PFSK-1 (cell line): Measurements from ENCODE around the gene FKBP10.

Experiments
- POLR2AphosphoS5 ChIP-seq: IDR thresholded peaks from 2 replicates; pipeline ENCODE4 v1.6.1; 2012; ENCODE audit warnings: low read depth, mild to moderate bottlenecking, control low read depth, low read length, moderate library complexity
- TAF1 ChIP-seq: IDR thresholded peaks from 2 replicates; pipeline ENCODE4 v1.6.1; 2012; ENCODE audit warnings: low read length, control low read depth, borderline replicate concordance; ENCODE audit not compliant: insufficient read depth
- TF ChIP-seq, protein P1 (sequence below), 2 experiments: IDR thresholded peaks; 2 replicates each; pipeline versions ENCODE4 v1.6.1 to v1.8.0; 2011 to 2012; ENCODE audit warnings: low read depth in 2 of 2, low read length in 2 of 2, control low read depth in 1 of 2, inconsistent platforms in 1 of 2, mild to moderate bottlenecking in 1 of 2, moderate library complexity in 1 of 2; ENCODE audit not compliant: insufficient read depth in 1 of 2

DNA sequence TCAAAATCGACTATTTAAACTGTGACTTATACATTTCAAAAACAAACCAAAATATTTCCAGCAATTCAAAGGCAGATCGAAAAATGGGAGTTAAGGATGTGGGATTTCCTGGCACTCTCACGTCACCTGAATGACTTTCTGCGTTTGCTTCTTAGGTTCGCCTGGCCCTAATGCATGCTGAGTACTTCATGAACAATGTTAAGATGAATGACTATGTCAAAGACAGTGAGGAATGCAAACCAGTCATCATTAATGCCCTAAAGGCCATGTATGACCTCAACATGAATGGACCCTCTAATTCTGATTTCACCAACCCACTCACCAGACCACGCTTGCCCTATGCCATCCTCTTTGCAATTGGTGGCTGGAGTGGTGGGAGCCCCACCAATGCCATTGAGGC lies 32.2 kb downstream of the FKBP10 start:
- TF ChIP-seq POLR2AphosphoS5 (no peak), TAF1 (no peak)
- TF ChIP-seq, protein P1, sequence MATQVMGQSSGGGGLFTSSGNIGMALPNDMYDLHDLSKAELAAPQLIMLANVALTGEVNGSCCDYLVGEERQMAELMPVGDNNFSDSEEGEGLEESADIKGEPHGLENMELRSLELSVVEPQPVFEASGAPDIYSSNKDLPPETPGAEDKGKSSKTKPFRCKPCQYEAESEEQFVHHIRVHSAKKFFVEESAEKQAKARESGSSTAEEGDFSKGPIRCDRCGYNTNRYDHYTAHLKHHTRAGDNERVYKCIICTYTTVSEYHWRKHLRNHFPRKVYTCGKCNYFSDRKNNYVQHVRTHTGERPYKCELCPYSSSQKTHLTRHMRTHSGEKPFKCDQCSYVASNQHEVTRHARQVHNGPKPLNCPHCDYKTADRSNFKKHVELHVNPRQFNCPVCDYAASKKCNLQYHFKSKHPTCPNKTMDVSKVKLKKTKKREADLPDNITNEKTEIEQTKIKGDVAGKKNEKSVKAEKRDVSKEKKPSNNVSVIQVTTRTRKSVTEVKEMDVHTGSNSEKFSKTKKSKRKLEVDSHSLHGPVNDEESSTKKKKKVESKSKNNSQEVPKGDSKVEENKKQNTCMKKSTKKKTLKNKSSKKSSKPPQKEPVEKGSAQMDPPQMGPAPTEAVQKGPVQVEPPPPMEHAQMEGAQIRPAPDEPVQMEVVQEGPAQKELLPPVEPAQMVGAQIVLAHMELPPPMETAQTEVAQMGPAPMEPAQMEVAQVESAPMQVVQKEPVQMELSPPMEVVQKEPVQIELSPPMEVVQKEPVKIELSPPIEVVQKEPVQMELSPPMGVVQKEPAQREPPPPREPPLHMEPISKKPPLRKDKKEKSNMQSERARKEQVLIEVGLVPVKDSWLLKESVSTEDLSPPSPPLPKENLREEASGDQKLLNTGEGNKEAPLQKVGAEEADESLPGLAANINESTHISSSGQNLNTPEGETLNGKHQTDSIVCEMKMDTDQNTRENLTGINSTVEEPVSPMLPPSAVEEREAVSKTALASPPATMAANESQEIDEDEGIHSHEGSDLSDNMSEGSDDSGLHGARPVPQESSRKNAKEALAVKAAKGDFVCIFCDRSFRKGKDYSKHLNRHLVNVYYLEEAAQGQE (IDR thresholded peaks at IDR 0.05; ENCODE audit: insufficient read depth in 1 of 2, low read depth in 2 of 2, low read length in 2 of 2): no peak
